GM18498 (cell line): ENCODE measurements around the gene DPH3.
A peak's percentile ranks its signal among the peaks of the same experiment; 100 is the strongest.

Experiments used
- ATAC-seq: cut with Tn5 transposase; IDR thresholded peaks from one replicate; pipeline ENCODE4 v1.9.1; 2021; ENCODE audit warnings: mild to moderate bottlenecking, moderate library complexity; ENCODE audit not compliant: unreplicated experiment

Gene DPH3

GRCh38 chr3:16257309-16257708 lies 7.4 kb downstream of the DPH3 start:
- ATAC-seq = no peak

- ATAC-seq = no peak
These were observed 9.0 kb downstream of the DPH3 start for GRCh38 chr3:16255726-16256125.

- no peak for ATAC-seq
These were observed 9.4 kb downstream of the DPH3 start for GRCh38 chr3:16255326-16255725.

- ATAC-seq = no peak
These were observed 9.8 kb downstream of the DPH3 start for GRCh38 chr3:16254916-16255315.

GRCh38 chr3:16253601-16254000 lies 11.1 kb downstream of the DPH3 start:
- no peak for ATAC-seq

GRCh38 chr3:16252988-16253387 lies 11.8 kb downstream of the DPH3 start:
- no peak for ATAC-seq

GRCh38 chr3:16252243-16252978 lies 12.3 kb downstream of the DPH3 start:
- peak; percentile 45 for ATAC-seq

GRCh38 chr3:16251316-16252085 lies 13.2 kb downstream of the DPH3 start:
- no peak for ATAC-seq

GRCh38 chr3:16249886-16250285 lies 14.9 kb downstream of the DPH3 start:
- no peak for ATAC-seq

- no peak for ATAC-seq
These were observed 15.4 kb downstream of the DPH3 start for GRCh38 chr3:16249336-16249735.

- no peak for ATAC-seq
These were observed 16.2 kb downstream of the DPH3 start for GRCh38 chr3:16248556-16248955.

- peak; percentile 80 for ATAC-seq
These were observed 17.3 kb downstream of the DPH3 start for GRCh38 chr3:16247282-16248061.

GRCh38 chr3:16245609-16246008 lies 19.1 kb downstream of the DPH3 start:
- no peak for ATAC-seq

GRCh38 chr3:16243706-16244490 lies 20.8 kb downstream of the DPH3 start:
- ATAC-seq = no peak

GRCh38 chr3:16242177-16242576 lies 22.6 kb downstream of the DPH3 start:
- ATAC-seq = no peak

- ATAC-seq = no peak
These were observed 23.5 kb downstream of the DPH3 start for GRCh38 chr3:16241225-16241624.

GRCh38 chr3:16240229-16241023 lies 24.3 kb downstream of the DPH3 start:
- no peak for ATAC-seq

- no peak for ATAC-seq
These were observed 25.0 kb downstream of the DPH3 start for GRCh38 chr3:16239780-16240179.

- no peak for ATAC-seq
These were observed 25.5 kb downstream of the DPH3 start for GRCh38 chr3:16239086-16239770.
